Activated T-cell treated with anti-CD3 and anti-CD28 coated beads for 1 hour (primary cell): ENCODE measurements around the gene ZNF618.
"Not testable (repeated sequence)": the region's sequence is repeated elsewhere in the genome, so short reads cannot be mapped to it uniquely, and the experiment has no call there.

Experiments used
- DNase-seq: peaks from one replicate; pipeline ENCODE4 v3.0.0-alpha.2; 2020; ENCODE audit warnings: low read depth

ZNF618 gene

DNA sequence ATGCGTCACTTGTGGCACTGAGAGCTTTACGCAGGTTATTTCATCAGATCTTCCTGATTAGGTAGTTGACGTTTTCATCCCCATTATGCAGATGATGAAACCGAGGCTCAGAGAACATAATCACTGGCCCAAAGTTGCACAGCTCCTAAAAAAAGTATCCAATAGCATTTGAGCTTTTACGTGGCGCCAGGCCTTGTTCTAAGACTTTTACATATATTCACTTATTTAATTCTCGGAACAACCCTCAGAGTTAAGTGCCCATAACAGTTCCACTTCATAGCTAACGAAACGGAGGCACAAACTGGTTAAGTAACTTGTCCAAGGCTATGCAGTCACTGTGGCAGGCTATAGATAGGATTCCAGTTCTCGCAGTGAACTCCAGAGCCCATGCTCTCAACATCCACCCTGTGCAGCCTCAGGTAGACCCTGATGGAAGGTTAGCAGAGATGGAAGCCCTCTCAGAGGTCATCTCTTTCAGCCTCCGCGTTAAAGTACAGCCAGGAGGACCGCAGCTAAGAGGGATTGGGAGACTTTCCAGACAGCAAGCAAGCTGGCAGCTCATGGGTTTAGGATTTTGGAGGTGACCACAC lies 162.7 kb downstream of the ZNF618 start:
- no peak for DNase-seq

DNA sequence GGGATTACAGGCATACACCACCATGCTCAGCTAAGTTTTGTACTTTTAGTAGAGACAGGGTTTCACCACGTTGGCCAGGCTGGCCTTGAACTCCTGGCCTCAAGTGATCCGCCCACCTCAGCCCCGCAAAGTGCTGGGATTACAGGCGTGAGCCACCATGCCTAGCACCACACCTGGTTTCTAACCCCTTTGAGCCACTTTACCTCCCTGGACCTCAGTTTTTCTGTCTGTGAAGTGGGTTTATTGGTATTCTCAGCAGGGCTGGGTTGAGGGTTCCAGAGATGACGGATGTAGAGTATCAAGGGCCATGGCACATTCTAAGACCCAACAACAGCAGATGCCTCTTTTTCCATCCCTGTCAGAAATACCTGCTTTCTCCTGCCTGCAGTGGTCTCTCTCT lies 163.4 kb downstream of the ZNF618 start:
- no peak for DNase-seq

- DNase-seq = not testable (repeated sequence)
Observed at GRCh38 chr9:114043660-114044059, 167.6 kb downstream of the ZNF618 start.

DNA sequence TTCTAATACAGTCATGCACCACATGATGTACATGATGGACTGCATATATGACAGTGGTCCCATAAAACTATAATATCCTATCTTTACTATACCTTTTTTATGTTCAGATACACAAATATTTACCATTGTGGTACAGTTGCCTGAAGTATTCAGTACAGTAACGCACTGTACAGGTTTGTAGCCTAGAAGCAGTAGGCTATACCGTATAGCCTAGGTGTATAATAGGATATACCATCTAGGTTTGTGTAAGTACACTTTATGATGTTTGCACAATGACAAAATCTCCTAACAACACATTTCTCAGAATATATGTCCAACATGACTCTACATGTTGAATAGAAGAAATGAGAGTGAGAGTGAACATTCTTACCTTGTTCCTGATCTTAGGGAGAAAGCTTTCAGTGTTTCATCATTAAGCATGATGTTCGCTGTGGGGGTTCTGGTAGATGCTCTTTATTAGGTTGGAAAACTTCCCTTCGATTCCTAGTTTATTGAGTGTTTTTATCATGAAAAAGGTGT lies 170.2 kb downstream of the ZNF618 start:
- no peak for DNase-seq

GRCh38 chr9:114046875-114047274 lies 170.8 kb downstream of the ZNF618 start:
- DNase-seq = no peak

DNA sequence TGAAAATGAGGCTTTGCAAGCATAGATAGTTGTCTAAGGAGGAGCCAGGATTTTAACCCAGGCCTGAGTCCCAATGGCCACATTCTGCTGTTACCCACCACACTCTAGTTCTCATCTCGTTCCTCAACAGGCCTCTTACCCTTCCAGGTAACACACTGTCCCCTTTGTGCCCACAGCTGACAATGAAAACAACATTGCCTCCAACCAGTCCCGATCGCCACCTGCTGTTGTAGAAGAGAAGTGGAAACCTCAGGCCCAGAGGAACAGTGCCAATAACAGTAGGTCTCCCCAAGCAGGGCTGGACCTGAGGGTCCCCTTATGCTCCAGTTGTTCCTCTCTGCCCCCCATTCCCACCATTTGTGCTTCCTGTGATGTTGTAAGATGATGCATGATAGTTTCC lies 171.6 kb downstream of the ZNF618 start:
- DNase-seq = no peak

GRCh38 chr9:114048533-114049415 lies 172.7 kb downstream of the ZNF618 start:
- no peak for DNase-seq

DNA sequence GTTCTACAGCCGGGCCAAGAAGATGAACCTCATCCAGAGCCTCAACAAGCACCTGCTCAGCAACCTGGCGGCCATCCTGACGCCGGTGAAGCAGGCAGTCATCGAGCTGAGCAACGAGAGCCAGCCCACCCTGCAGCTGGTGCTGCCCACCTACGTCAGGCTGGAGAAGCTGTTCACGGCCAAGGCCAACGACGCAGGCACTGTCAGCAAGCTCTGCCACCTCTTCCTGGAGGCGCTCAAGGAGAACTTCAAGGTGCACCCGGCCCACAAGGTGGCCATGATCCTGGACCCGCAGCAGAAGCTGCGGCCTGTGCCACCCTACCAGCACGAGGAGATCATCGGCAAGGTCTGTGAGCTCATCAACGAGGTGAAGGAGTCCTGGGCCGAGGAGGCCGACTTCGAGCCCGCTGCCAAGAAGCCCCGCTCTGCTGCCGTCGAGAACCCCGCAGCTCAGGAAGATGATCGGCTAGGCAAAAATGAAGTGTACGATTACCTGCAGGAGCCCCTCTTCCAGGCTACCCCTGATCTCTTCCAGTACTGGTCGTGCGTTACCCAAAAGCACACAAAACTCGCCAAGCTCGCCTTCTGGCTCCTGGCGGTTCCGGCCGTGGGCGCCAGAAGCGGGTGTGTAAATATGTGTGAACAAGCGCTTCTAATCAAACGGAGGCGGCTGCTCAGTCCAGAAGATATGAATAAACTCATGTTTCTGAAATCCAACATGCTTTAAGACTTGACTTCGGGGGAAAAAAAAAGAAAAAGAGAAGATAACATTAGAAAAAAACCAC lies 173.5 kb downstream of the ZNF618 start:
- DNase-seq = no peak

DNA sequence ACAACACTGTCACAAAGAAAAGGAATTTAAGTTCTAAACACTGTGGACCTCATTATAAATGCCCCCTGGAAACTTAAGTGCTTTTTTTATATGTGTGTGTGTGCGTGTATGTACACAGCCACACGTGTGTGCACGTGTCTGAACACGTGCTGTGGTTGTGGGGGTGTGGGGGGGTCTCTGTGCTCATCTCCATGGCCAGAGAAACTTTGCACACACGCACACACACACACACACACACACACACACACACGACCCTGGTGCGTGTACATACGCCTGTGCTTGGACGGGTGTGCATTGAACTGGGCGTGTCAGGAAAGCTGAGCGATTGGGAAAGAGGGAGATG lies 174.1 kb downstream of the ZNF618 start:
- no peak for DNase-seq

DNA sequence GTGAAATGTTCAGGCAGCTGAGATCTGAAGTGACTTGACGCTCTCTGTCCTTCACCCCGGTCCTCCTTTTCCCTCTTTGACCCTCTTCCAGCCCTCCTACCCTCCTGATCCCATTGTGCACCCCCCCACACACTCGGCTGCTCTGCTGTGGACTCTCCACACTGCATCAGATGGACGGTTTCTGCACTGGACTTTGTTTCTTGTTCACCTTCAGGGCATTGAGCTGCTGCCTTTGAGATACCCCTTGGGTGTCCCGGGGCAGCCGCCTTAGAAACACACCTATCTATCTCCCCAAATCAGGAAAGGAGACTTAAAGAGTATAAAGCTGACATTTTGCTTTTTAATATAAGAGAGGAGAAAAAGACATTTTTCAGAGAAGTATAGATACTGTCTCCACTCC lies 174.5 kb downstream of the ZNF618 start:
- DNase-seq = no peak

GRCh38 chr9:114051281-114051680 lies 175.2 kb downstream of the ZNF618 start:
- DNase-seq = no peak

DNA sequence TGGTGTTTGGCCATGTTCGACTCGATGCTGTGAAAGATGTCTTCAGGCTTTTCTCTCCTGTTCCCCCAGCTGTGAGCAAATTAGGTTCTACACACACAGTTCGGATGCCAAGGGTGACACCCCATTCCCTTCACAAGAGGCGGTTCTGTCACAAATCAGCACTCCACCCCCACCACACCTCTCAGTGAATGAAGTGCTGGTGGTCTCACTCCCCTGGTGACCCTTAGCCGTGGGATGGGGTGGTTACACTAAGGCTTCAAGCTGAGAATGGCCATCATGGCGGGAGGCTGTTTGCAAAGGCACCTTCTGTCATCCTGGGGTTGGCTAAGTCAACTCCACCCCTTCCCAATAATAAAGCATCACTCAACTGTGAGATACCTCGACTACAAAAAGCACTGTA lies 175.6 kb downstream of the ZNF618 start:
- DNase-seq = no peak

GRCh38 chr9:114053246-114054005 lies 177.3 kb downstream of the ZNF618 start:
- no peak for DNase-seq

DNA sequence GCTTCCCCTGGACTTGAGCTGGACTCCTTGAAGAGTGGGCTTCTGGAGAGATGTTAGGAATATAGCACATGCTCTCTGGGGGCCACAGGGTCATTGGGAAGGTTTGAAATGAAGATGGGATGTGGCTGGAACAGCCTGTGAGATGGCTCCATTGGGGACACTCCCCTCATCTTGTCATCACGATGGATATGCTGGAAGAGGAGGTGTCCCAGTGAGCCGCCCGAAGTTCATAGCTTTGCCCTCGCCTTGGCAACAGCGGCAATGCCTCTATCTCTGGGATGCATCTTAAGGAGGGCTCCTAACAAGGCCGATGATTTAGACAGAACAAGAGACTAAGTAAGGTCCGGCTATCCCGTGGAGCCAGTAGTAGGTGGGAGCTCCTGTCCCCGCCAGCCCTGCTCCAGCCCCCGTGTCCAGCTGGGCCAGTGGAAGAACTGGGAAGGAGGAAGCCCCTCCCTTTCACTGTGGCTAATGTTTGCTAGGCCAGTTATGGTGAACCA lies 178.1 kb downstream of the ZNF618 start:
- no peak for DNase-seq

- DNase-seq = no peak
Observed at GRCh38 chr9:114055061-114055460, 179.0 kb downstream of the ZNF618 start.

DNA sequence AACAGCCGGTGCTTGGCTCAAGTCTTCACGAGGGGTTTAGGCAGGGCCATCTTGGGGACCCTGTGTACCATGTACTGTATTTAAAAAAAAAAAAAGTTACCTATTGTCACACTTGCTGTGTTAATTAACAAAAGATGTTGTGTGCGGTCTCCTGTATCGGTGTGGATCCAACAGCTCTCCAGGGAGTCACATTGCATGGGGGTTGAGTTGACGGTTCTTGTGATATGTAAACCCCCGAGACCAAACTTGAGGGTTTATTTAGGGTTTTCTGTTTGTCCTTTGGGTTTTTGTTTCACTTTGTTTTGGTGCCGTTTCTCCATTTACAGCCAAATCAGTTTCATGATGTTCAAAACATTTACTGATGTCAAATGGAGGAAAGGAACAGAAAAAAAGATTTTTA lies 179.8 kb downstream of the ZNF618 start:
- DNase-seq = no peak

- DNase-seq = no peak
Observed at GRCh38 chr9:114056527-114056926, 180.4 kb downstream of the ZNF618 start.

DNA sequence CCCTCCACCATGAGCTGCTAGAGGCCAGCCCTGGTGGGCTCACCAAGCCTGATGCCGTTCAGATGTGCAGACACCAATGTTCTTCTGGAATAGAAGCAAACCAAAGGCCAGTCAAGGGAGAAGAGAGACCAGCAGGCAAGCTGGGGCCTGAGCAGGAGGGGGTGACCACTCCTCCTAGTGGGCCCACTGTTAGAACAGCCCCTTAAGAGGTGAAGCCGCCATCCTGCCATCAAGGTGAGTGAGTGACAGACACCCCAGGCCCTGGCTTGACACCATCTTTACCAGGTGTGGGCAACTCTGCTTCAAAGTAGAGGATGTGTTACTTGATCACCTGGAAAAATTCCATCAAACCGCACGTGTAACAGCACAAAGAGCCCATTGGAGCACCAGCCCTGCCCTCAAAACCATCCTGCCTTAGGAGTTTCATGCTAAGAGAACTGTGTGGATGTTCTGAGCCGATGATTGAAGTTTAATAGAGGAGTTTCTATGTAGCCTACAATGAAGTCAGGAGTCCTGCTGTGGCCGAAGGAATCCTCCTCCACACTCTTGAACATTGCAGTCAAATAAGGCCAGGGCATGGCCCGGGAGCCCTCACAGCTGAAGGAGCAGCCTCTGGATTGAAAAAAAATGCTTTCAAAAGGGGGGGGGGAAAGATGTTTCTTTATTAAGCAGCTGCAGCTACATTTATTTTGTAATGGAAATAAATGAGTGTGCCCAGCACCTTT lies 181.2 kb downstream of the ZNF618 start:
- DNase-seq = no peak

DNA sequence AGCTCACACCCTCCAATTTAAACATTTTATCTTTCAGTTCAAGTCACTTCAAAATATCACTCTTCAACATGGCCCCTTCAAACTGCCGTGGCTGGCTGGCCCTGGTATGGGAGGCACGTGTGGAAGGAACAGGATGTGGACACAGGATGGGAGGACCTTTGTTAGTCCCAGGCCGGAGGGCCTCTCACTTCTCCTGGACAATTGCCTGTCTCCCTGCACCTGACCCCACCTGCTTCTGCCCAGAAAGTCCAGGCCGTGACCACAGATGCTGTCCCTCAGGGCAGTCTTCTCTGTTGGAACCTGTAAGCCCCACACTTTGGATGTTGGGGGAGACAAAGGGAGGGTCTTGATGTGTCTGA lies 182.6 kb downstream of the ZNF618 start:
- DNase-seq = no peak

GRCh38 chr9:114059047-114059803 lies 183.1 kb downstream of the ZNF618 start:
- no peak for DNase-seq

- no peak for DNase-seq
Observed at GRCh38 chr9:114060070-114060469, 184.0 kb downstream of the ZNF618 start.
